GM18858 (cell line): ENCODE measurements around the gene ANGPTL8.

Experiments
- ATAC-seq: cut with Tn5 transposase; IDR thresholded peaks from one replicate; pipeline ENCODE4 v1.9.1; 2021; ENCODE audit not compliant: unreplicated experiment

The ANGPTL8 gene

GRCh38 chr19:11234486-11235075 is 4.8 kb upstream of the ANGPTL8 start:
- no peak for ATAC-seq

- ATAC-seq, result no peak
These were observed 2.8 kb upstream of the ANGPTL8 start for GRCh38 chr19:11236324-11237301.

DNA sequence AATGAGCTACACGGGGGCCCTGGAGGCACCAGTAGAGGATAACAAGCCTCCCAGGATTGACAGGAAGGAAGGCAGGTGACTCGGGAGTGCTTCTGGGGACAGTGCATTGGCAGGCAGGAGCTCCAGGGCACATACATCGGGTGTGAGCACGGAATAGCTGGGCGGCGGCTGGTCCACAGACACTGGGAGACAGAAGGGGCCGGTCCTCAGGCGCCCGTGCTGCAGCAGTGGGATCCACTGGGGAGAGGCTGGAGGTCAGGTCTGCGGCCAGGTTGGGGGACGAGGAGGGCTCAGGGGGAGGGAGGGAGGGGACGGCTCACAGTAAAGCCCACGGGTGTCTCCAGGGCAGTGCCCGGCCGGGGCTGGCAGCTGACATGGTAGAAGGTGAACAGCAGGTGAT is 2.1 kb upstream of the ANGPTL8 start:
- no peak for ATAC-seq

GRCh38 chr19:11238041-11238440 is 1.4 kb upstream of the ANGPTL8 start:
- ATAC-seq, result no peak

- no peak for ATAC-seq
These were observed 540 bp upstream of the ANGPTL8 start for GRCh38 chr19:11238781-11239376.

- no peak for ATAC-seq
These were observed 607 bp downstream of the ANGPTL8 start for GRCh38 chr19:11240008-11240444.

GRCh38 chr19:11242025-11242424 is 2.6 kb downstream of the ANGPTL8 start:
- ATAC-seq, result no peak

GRCh38 chr19:11242864-11243797 is 3.7 kb downstream of the ANGPTL8 start:
- ATAC-seq, result no peak

DNA sequence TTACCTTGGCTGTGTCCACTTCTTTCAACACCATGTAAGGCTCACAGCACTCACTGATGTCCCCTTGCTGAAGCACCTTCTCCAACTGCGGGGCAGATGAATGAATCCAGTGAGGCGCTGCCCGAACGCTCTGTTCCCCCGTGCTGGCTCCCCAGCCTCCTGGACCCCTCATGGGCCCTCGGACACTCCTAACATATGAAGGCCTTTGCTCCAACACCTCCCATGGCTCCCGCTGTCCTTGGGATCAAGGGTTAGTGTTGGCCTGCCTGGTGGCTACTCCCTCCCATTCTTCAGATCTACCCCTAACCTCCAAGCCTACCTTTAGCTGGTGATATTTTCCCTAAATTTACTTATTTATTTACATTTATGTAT is 4.4 kb downstream of the ANGPTL8 start:
- ATAC-seq, result no peak

- no peak for ATAC-seq
These were observed 5.6 kb downstream of the ANGPTL8 start for GRCh38 chr19:11244846-11245589.

DNA sequence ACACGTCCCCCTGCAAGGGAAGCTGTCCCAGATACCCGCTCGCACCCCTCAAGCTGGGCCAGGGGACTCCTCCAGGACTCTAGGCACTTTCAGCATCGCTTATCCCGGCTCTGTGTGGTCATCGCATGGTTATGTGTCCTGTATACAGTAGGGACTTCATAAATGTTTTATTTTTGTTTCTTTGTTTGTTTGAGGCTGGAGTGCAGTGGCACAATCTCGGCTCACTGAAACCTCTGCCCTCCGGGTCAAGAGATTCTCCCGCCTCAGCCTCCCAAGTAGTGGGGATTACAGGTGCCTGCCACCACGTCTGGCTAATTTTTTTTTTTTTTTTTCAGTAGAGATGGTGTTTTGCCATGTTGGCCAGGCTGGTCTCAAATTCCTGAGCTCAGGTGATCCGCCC is 7.5 kb downstream of the ANGPTL8 start:
- no peak for ATAC-seq

DNA sequence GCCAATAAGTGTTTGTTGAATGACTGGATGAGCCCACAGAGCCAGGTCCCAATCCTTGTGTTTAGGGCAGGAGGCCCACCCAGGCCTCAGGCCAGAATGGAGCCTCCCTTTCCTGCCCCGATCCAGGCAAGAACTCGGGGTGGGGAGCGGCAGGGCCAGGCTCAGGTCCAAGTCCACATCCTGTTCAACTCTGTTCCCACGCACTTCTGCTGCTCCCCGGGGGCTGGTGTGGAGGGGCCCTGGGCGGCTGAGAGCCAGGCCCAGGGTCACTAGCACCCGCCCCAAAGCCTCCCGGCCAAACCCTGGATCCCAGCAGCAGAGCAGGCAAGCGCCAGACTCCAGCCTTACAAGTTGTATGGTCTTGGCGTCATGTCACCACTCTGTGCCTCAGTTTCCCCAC is 8.0 kb downstream of the ANGPTL8 start:
- no peak for ATAC-seq

GRCh38 chr19:11247934-11248333 is 8.5 kb downstream of the ANGPTL8 start:
- no peak for ATAC-seq

- no peak for ATAC-seq
These were observed 9.4 kb downstream of the ANGPTL8 start for GRCh38 chr19:11248852-11249251.

DNA sequence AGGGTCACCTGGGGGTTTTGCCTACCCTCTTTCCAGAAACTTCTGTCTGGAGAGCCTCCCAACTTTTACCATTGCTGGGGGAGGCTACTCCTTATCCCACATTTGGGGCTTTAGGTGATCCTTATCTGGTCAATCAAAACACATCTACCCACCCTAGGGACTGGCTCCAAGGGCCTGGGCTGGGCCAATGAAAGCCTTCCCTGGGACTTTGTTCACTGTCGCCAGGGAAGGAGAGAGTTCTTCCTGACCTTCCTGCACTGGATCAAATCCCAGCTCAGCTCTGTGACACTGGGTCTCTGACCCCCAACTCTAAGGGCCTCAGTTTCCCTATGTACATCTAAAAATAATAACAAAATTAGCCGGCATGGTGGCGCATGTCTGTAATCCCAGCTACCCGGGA is 11.8 kb downstream of the ANGPTL8 start:
- no peak for ATAC-seq

DNA sequence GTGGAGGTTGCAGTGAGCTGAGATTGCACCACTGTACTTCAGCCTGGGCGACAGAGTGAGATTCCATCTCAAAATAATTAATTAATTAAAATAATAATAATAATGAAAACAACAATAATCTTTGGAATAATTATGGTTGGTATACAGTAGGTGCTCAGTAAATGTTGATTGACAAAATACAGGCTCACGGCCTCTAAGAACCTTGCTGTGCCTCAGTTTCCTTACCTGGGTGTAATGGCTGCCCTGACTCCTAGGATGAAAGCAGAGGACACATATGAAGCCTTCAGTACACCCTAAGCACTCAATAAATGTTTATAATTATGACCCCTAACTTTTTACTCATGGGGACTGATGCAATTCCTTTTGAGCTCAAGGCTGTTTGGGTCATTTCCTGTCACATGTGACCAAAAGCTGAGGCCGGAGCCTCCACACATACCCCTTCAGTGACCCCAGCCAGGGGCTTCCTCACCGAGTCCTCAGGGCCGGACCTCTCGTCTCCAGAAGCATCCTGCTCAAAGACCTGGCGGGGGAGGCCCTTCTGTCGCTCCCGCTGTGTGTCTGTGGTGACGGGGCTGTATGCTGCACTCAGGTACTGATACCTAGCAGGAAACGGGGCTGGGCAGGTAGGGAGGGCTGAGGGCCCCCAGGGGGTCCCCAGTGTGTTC is 12.4 kb downstream of the ANGPTL8 start:
- no peak for ATAC-seq

- ATAC-seq, result no peak
These were observed 13.4 kb downstream of the ANGPTL8 start for GRCh38 chr19:11252665-11253355.

- no peak for ATAC-seq
These were observed 15.2 kb downstream of the ANGPTL8 start for GRCh38 chr19:11254666-11255065.

GRCh38 chr19:11256189-11256588 is 16.8 kb downstream of the ANGPTL8 start:
- no peak for ATAC-seq
